GM18520 (cell line): ENCODE data around the gene FRRS1.

Experiments used
- ATAC-seq: cut with Tn5 transposase; IDR thresholded peaks from one replicate; pipeline ENCODE4 v1.9.1; 2021; ENCODE audit not compliant: unreplicated experiment

The FRRS1 gene

DNA sequence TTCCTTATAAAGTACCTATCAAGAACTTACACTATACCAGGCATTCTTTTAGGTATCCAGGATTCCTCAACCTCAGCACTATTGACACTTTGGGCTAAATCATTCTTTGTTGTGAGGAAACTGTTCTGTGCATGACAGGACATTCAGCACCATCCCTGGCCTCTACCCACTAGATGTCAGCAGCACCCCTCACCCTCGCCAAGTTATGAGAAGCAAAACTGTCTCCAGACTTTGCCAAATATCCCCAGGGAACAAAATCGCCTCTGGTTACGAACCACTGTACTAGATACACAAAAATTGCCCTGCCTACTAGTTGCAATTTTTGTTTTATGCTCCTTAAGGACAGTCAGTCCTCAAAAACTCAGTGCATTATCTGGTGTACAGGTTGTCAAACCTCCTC lies 84.9 kb downstream of the FRRS1 start:
- ATAC-seq, result no peak

GRCh38 chr1:99680270-99680669 lies 86.2 kb downstream of the FRRS1 start:
- ATAC-seq, result no peak

DNA sequence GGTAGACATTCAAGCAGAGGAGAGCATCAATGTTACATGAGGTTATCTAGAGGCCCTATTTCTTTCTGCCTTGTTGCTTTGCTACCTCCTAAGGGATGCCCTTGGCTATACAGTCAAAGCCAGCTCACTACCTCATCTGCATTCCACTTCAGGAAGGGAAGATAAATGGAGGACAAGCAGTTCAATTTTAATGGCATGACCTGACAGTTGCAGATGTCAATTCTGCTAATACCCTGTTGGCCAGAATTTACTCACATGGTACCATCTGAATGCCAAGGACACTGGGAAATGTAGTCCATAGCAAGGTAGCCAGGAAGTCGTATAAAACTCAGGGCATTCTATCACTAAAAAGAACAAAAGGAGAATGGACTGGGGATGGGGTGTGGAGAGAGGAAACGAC lies 89.0 kb downstream of the FRRS1 start:
- ATAC-seq, result no peak

- ATAC-seq, result no peak
These were observed 89.6 kb downstream of the FRRS1 start for GRCh38 chr1:99676876-99677275.

GRCh38 chr1:99675994-99676393 lies 90.4 kb downstream of the FRRS1 start:
- no peak for ATAC-seq

DNA sequence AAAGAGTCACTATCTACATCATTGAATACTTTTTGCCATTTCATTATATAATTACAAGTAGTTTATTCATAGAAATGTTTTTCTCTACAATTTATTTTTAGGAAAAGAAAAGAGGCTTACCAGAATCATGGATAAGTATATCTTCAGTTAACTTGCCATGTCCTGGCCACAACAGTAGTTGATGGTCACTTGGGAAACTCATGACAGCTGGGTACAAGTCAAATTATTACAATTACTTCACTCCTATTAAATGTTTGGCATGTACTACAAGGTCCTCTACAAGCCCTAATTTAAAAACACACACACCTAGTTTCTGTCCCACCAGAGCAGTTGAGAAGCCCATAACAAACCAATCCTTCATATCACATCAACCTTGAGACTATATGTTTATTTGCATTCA lies 91.1 kb downstream of the FRRS1 start:
- no peak for ATAC-seq

- ATAC-seq, result no peak
These were observed 92.0 kb downstream of the FRRS1 start for GRCh38 chr1:99674115-99675064.

DNA sequence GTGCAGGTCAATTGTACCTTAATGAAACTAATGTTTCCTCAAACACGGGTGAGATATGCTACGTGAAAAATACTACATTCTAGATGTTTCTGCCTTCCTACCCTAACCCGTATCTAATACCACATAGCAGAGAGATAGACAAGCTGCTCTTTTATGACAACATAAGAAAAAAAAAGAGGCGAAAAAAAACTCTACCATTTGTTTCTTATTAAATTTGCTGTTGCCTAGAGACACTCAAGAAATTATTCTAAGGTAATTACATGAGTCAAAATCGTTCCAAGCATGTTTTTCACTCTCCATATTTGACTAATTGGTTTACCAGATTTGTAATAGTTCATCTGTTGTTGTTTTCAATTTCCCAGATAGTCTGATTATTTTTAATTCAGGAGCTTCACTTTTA lies 93.1 kb downstream of the FRRS1 start:
- no peak for ATAC-seq

GRCh38 chr1:99672530-99673213 lies 93.8 kb downstream of the FRRS1 start:
- ATAC-seq, result no peak

DNA sequence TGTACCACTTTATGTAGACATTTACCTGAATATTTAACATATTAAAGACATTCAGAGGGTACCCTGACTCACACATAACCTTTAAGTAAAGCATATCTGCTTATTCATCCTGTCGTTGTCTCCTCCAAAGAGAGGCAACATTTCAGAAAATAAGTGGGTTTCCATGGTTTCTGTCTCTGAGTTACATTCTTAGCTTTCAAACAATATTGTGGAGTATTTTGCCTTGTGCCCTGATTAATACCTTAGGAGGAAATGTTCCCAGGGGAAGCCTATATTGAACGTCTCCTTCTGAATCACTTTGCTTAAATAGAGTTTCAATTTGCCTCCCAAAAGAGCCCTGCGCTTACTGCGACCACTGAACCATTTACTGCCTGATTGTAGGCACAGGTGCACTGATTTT lies 94.4 kb downstream of the FRRS1 start:
- no peak for ATAC-seq

- no peak for ATAC-seq
These were observed 95.9 kb downstream of the FRRS1 start for GRCh38 chr1:99670583-99670982.

DNA sequence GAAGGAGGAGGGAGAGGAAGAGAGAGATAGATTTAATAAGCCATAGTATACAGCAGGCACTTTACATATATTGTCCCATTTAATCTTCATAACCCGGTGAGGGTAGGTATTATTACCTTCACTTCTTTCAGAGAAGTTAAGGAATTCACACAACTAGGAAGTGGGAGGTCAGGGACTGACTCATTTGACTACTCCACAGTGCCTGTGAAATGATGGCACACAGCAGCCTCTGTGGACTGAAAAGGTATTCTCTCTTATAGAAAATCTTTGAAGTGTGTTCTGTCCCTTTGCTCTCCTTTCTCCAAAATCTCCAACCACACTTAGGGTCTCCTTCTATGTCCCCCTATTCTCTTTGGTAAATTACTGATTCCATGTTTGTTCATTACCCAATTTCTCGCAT lies 96.6 kb downstream of the FRRS1 start:
- no peak for ATAC-seq

GRCh38 chr1:99669376-99669775 lies 97.1 kb downstream of the FRRS1 start:
- no peak for ATAC-seq

DNA sequence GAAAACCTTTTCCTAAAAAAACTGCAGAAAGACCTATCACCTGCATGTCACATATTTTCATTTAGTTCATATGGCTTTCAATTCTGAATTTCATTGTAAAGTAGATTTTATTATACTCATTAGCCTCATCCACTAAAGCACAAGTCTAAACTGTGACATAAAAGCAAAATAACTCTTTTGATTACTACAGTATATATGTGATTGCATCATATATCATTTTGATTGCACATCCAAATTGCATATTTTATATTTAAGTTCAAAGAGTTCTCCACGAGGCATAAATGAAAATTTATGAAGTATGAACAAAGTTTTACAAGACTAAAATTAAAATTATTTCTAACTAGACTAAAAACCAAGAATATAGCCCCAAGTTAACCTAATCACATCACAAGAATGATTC lies 101.2 kb downstream of the FRRS1 start:
- ATAC-seq, result no peak

DNA sequence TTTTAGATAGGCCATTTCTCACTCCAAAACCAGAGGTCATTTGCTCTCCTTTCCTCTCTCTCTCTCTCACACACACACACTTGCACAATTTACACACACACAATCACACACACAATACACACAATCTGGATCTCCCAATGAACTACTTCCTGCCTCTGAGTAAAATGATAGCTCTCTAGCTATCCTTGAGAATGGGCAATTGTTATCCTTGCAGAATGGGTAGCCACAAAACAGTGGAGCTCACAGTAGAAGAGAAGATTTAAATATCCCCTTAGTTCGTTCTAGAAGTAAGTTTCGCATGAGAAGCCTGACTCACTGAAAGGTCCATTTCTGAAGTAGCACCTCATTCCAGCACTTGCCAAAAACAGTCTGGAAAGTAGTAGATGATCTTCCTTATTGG lies 102.9 kb downstream of the FRRS1 start:
- no peak for ATAC-seq

GRCh38 chr1:99662539-99663080 lies 103.8 kb downstream of the FRRS1 start:
- no peak for ATAC-seq

DNA sequence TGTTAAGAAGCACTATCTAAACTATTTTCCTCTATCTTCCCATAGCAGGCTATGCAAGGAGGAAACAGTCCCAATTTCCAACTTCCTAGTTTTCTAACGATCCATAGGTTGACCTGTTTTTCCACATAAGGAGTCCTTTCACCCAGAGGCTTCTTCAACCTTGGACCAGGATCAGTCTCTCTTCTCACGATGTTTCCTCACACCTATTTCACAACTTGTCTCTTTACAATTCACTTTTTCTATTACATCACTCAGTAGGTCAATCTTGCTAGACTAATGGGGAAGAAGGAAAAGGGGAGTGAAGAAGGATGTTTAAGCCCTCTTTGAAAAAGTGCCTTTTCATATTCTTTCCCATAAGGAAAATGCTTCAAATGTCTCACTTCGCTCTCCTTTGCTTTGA lies 104.7 kb downstream of the FRRS1 start:
- no peak for ATAC-seq

DNA sequence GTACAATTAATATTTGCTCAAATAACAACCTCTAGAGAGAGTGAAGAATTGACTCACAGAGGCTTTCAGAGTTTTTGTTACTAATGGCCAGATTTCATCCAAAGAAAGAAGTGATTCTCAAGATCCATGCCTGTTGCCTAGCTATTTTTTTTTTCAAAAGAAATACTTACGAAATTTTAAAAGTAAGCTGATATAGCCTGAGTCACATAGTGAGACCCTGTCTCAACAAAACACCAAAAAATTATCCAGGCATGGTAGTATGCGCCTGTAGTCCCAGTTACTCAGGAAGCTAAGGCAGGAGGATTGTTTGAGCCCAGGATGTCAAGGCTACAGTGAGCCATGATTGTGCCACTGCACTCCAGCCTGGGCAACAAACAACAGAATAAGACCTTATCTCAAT lies 105.9 kb downstream of the FRRS1 start:
- no peak for ATAC-seq

GRCh38 chr1:99659755-99660210 lies 106.7 kb downstream of the FRRS1 start:
- no peak for ATAC-seq
